NCI-H1694 treated with DMSO at 0.1 percent for 48 hours (cell line): ENCODE results near the gene ADAM19.

Experiments used
- DNase-seq: peaks from one replicate; lab custom pipeline; 2025; lab: John Stamatoyannopoulos, UW

ADAM19 gene

GRCh38 chr5:157575381-157576020 lies at the start of gene ADAM19:
Gene ADAM19 (minus strand): TSS chr5:157575775. CDS start chr5:157575696, 79 bp downstream.
- DNase-seq: no peak

GRCh38 chr5:157624144-157624543 lies 48.6 kb upstream of the ADAM19 start:
- no peak for DNase-seq

GRCh38 chr5:157620776-157621175 lies 45.2 kb upstream of the ADAM19 start:
- DNase-seq: no peak

GRCh38 chr5:157618191-157618765 lies 42.7 kb upstream of the ADAM19 start:
- DNase-seq: no peak

- DNase-seq: no peak
Measured at GRCh38 chr5:157616785-157617184, 41.2 kb upstream of the ADAM19 start.

GRCh38 chr5:157613385-157614245 lies 38.0 kb upstream of the ADAM19 start:
- no peak for DNase-seq

- DNase-seq: no peak
Measured at GRCh38 chr5:157612581-157612980, 37.0 kb upstream of the ADAM19 start.

GRCh38 chr5:157611571-157612476 lies 36.2 kb upstream of the ADAM19 start:
- DNase-seq: no peak

GRCh38 chr5:157610990-157611389 lies 35.4 kb upstream of the ADAM19 start:
- DNase-seq: no peak

- no peak for DNase-seq
Measured at GRCh38 chr5:157608972-157609565, 33.5 kb upstream of the ADAM19 start.

GRCh38 chr5:157607371-157608161 lies 32.0 kb upstream of the ADAM19 start:
- DNase-seq: no peak

GRCh38 chr5:157606046-157606445 lies 30.5 kb upstream of the ADAM19 start:
- DNase-seq: no peak

GRCh38 chr5:157603333-157604190 lies 28.0 kb upstream of the ADAM19 start:
- DNase-seq: no peak

- DNase-seq: no peak
Measured at GRCh38 chr5:157602505-157602904, 26.9 kb upstream of the ADAM19 start.

GRCh38 chr5:157600252-157600651 lies 24.7 kb upstream of the ADAM19 start:
- no peak for DNase-seq

GRCh38 chr5:157599565-157599964 lies 24.0 kb upstream of the ADAM19 start:
- no peak for DNase-seq

- DNase-seq: no peak
Measured at GRCh38 chr5:157598350-157598936, 22.9 kb upstream of the ADAM19 start.

- no peak for DNase-seq
Measured at GRCh38 chr5:157597277-157597676, 21.7 kb upstream of the ADAM19 start.

GRCh38 chr5:157596487-157596886 lies 20.9 kb upstream of the ADAM19 start:
- DNase-seq: no peak
